RWPE2 (cell line): ENCODE results near the gene EDN3.

ENCODE experiments used
- ATAC-seq: fragments of 200-7000 bp; cut with Tn5 transposase; 3 replicates; pipeline ENCODE4 v1.9.1; 2021; ENCODE audit warnings: low read depth
- DNase-seq: peaks from one replicate; pipeline ENCODE4 v3.0.0-alpha.2; 2020; ENCODE audit warnings: low spot score
- H3K27ac ChIP-seq: fragments of 450-650 bp; 2 replicates; pipeline ENCODE4 v1.5.1; 2017; ENCODE audit warnings: mild to moderate bottlenecking; ENCODE audit not compliant: poor library complexity, severe bottlenecking
- H3K27me3 ChIP-seq: fragments of 250-450 bp; sonication (Bioruptor Pico); 2 replicates; pipeline ENCODE4 v1.5.1; 2021; ENCODE audit warnings: mild to moderate bottlenecking, moderate library complexity; ENCODE audit not compliant: insufficient read depth, poor library complexity, severe bottlenecking
- H3K36me3 ChIP-seq: fragments of 250-450 bp; sonication (Bioruptor Pico); 2 replicates; pipeline ENCODE4 v1.5.1; 2020; ENCODE audit warnings: low read depth, mild to moderate bottlenecking, moderate library complexity
- H3K4me1 ChIP-seq: fragments of 250-450 bp; sonication (Bioruptor Pico); 2 replicates; pipeline ENCODE4 v1.5.1; 2021; ENCODE audit warnings: mild to moderate bottlenecking, moderate library complexity; ENCODE audit not compliant: insufficient read depth, poor library complexity, severe bottlenecking
- H3K4me3 ChIP-seq: fragments of 250-450 bp; sonication (Bioruptor Pico); 2 replicates; pipeline ENCODE4 v1.5.1; 2021; ENCODE audit warnings: mild to moderate bottlenecking, moderate library complexity; ENCODE audit not compliant: severe bottlenecking
- H3K9me3 ChIP-seq: fragments of 250-450 bp; sonication (Bioruptor Pico); 2 replicates; pipeline ENCODE4 v1.5.1; 2021; ENCODE audit warnings: mild to moderate bottlenecking, moderate library complexity; ENCODE audit not compliant: severe bottlenecking
- TF ChIP-seq, protein P1 (sequence below): fragments of 450-650 bp; IDR thresholded peaks from one replicate; pipeline ENCODE4 v1.5.1; 2017; ENCODE audit warnings: mild to moderate bottlenecking, moderate library complexity; ENCODE audit not compliant: poor library complexity, severe bottlenecking

The EDN3 gene

DNA sequence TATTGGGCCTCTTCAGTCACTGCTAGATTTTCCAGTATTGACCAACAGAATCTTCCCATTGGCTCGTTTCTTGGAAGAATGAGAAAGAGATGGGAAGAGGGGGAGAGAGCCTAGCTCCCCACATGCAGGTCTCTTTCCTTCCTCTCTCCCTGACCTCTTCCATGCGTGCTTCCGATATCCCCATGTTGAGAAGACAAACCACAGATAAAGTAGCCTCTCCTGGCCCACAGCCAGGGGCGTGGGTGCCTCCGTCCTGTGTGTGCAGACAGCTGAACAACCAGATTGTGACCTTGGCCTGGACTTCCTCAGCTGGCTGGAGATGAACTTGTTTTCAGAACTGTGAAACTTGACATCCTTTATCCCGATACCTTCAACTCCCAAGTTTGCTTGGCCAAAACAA is 71.0 kb downstream of the EDN3 start:
- H3K4me3 ChIP-seq: no peak overlapping the region
- DNase-seq (no peak), ATAC-seq (no peak)
- H3K27ac ChIP-seq: no peak overlapping the region
- no peaks in the 10 kb centered on the region for H3K9me3 ChIP-seq
- TF ChIP-seq, protein P1, sequence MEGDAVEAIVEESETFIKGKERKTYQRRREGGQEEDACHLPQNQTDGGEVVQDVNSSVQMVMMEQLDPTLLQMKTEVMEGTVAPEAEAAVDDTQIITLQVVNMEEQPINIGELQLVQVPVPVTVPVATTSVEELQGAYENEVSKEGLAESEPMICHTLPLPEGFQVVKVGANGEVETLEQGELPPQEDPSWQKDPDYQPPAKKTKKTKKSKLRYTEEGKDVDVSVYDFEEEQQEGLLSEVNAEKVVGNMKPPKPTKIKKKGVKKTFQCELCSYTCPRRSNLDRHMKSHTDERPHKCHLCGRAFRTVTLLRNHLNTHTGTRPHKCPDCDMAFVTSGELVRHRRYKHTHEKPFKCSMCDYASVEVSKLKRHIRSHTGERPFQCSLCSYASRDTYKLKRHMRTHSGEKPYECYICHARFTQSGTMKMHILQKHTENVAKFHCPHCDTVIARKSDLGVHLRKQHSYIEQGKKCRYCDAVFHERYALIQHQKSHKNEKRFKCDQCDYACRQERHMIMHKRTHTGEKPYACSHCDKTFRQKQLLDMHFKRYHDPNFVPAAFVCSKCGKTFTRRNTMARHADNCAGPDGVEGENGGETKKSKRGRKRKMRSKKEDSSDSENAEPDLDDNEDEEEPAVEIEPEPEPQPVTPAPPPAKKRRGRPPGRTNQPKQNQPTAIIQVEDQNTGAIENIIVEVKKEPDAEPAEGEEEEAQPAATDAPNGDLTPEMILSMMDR: no peak
- peaks cover 58% of the 10 kb centered on the region for H3K27me3 ChIP-seq
- no peaks in the 10 kb centered on the region for H3K36me3 ChIP-seq
- no peaks in the 10 kb centered on the region for H3K4me1 ChIP-seq

DNA sequence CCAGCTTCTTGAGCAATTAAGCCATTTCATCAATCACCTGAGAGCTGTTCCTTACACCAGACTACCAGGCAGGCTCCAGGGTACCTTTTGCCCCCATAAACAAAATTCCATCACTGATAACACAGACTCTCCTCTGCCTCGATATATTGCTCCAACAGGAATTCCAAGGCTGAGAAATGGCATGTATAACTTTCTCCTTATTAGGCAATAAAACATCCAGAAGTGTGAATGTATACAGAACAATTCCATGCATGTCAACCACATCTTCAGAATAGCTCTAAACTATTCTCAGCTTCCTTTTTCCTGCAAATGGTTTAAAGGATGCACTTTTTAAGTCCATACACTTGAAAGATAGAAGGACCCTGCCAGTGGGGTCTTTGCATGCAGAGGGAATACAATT is 73.8 kb downstream of the EDN3 start:
- DNase-seq (no peak), ATAC-seq (no peak; the same call in 2 of the 3 replicates)
- Histone ChIP-seq H3K4me1 (no peaks in the 10 kb centered on the region), H3K9me3 (no peaks in the 10 kb centered on the region), H3K27ac (no peak overlapping the region), H3K36me3 (no peaks in the 10 kb centered on the region), H3K27me3 (peaks cover 50% of the 10 kb centered on the region), H3K4me3 (no peak overlapping the region)
- TF ChIP-seq, protein P1: no peak

DNA sequence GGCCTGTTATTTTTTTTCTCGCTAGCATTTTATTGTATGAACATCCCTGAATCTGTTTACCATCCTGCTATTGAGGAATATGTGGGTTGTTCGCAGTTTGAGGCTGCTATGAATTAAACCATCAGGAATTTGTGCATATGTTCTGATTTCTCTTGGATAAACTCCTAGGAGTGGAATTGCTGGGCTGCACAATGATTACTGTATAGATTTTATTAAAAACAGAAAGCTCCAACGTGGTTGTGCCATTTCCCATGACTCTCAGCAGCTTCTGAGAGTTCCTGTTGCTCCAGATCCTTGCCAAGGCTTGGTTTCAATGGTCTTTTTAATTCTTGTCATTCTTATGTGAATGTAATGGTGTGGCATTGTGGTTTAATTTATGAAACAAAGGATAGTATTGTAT is 75.1 kb downstream of the EDN3 start:
- H3K27me3 ChIP-seq: peaks cover 49% of the 10 kb centered on the region
- ATAC-seq (no peak), DNase-seq (no peak)
- no peaks in the 10 kb centered on the region for H3K36me3 ChIP-seq
- TF ChIP-seq, protein P1: no peak
- no peaks in the 10 kb centered on the region for H3K9me3 ChIP-seq
- no peak overlapping the region for H3K27ac ChIP-seq
- H3K4me1 ChIP-seq: no peaks in the 10 kb centered on the region
- H3K4me3 ChIP-seq: no peak overlapping the region
